PC-3 (cell line): Measurements from ENCODE around the gene CDC42BPB.

ENCODE experiments used
- CTCF ChIP-seq: fragments of 300-600 bp; sonication (generic); conservative IDR thresholded peaks from 2 replicates; pipeline ENCODE4 v1.5.1; 2017; ENCODE audit warnings: antibody characterized with exemption, low read depth, mild to moderate bottlenecking, low read length
- EZH2 ChIP-seq: fragments of 300-600 bp; sonication (generic); IDR thresholded peaks from one replicate; pipeline ENCODE4 v1.6.1; 2017; ENCODE audit warnings: antibody characterized with exemption, mild to moderate bottlenecking, low read length; ENCODE audit not compliant: unreplicated experiment
- EZH2phosphoT487 ChIP-seq: fragments of 300-600 bp; sonication (generic); IDR thresholded peaks from 2 replicates; pipeline ENCODE4 v1.6.1; 2018; ENCODE audit warnings: mild to moderate bottlenecking, antibody characterized with exemption, low read length, borderline replicate concordance

DNA sequence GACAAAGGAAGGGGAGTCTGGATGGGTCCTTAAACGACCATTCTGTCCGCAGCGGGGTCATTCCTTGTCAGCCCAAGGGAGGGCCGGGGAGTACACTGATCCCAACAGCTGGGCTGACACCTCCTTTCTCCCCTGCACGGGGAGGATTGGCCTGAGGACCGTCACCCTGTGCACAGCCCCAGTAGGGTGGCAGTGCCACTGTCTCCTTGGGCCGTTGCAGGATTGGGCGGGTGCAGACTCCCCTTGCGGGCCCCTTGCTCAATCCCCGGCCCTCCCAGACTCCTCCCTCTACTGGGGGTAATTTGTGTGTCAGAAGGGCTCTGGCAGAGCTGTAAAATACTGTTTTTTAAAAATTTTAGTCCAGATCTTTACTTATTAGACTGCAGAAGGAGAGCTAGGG lies 147.4 kb downstream of the CDC42BPB start:
- TF ChIP-seq CTCF (no peak), EZH2phosphoT487 (no peak), EZH2 (no peak)
